ENCODE data around the gene SAMD4B.

- TF ChIP-seq ZNF274 (IDR thresholded peaks at IDR 0.05; ENCODE audit: low read depth, low read length) (no peak), SUZ12 (IDR thresholded peaks at IDR 0.05; ENCODE audit: extremely low read depth, insufficient read depth, insufficient read length) (no peak), YY1 (IDR thresholded peaks at IDR 0.05; ENCODE audit: insufficient read depth, insufficient read length) (no peak)
Measured at GRCh38 chr19:39319892-39320248, 22.4 kb upstream of the SAMD4B start.

Data from NT2/D1 (cell line).